Keratinocyte (primary cell): ENCODE measurements around the gene HS3ST2. TPM values are rescaled to one million over a fixed set of nuclear protein-coding genes. Genes with fewer than 3 reads are reported as not detected.

Experiments used
- DNase-seq: peaks from one replicate; pipeline ENCODE4 v3.0.0-alpha.2; 2011; ENCODE audit warnings: low read depth, missing footprints, low spot score
- FAIRE-seq: peaks from 2 replicates; lab custom pipeline; 2011; peaks lifted over from hg19 to GRCh38; lab: Jason Lieb, UNC
- H2AFZ ChIP-seq: 2 replicates; pipeline ENCODE4 v1.6.0; 2012; ENCODE audit warnings: low read length, control low read depth, inconsistent platforms; ENCODE audit not compliant: control insufficient read depth
- H3K27ac ChIP-seq: 2 replicates; pipeline ENCODE4 v1.5.1; 2011; ENCODE audit warnings: low read length; ENCODE audit not compliant: control insufficient read depth, insufficient read depth
- H3K27me3 ChIP-seq: 3 replicates; pipeline ENCODE4 v1.6.0; 2011; ENCODE audit warnings: low read length; ENCODE audit not compliant: control insufficient read depth, insufficient read depth; ENCODE audit errors: extremely low read depth
- H3K36me3 ChIP-seq, 2 experiments: 2 replicates in 1 of 2; 3 replicates in 1 of 2; pipeline ENCODE4 v1.5.1; 2011; ENCODE audit warnings: low read length in 2 of 2, mild to moderate bottlenecking in 1 of 2; ENCODE audit not compliant: control insufficient read depth in 2 of 2, insufficient read depth in 2 of 2; ENCODE audit errors: extremely low read depth in 1 of 2
- H3K4me1 ChIP-seq: 3 replicates; pipeline ENCODE4 v1.5.1; 2011; ENCODE audit warnings: low read length; ENCODE audit not compliant: control insufficient read depth, insufficient read depth; ENCODE audit errors: extremely low read depth
- H3K4me2 ChIP-seq: 3 replicates; pipeline ENCODE4 v1.6.0; 2011; ENCODE audit warnings: low read depth, low read length; ENCODE audit not compliant: control insufficient read depth, insufficient read depth; ENCODE audit errors: extremely low read depth
- H3K4me3 ChIP-seq, 3 experiments: fragments of 200-600 bp in 1 of 3; sonication (generic) in 1 of 3; 2 replicates in 2 of 3; 3 replicates in 1 of 3; pipeline ENCODE4 v1.5.1; 2011 to 2016; ENCODE audit warnings: low read length in 3 of 3, mild to moderate bottlenecking in 3 of 3, control low read depth in 2 of 3, inconsistent platforms in 1 of 3, low read depth in 1 of 3, mixed read lengths in 1 of 3, mixed run types in 1 of 3, moderate library complexity in 1 of 3; ENCODE audit not compliant: control insufficient read depth in 2 of 3, insufficient read depth in 2 of 3; ENCODE audit errors: extremely low read depth in 1 of 3
- H3K79me2 ChIP-seq: 2 replicates; pipeline ENCODE4 v1.6.0; 2012; ENCODE audit warnings: low read length; ENCODE audit not compliant: control insufficient read depth, insufficient read depth
- H3K9ac ChIP-seq: 3 replicates; pipeline ENCODE4 v1.6.0; 2011; ENCODE audit warnings: low read length; ENCODE audit not compliant: control insufficient read depth, insufficient read depth; ENCODE audit errors: extremely low read depth
- H3K9me1 ChIP-seq: 3 replicates; pipeline ENCODE4 v1.6.0; 2011; ENCODE audit warnings: low read length; ENCODE audit not compliant: control insufficient read depth, insufficient read depth; ENCODE audit errors: extremely low read depth
- H3K9me3 ChIP-seq: 2 replicates; pipeline ENCODE4 v1.5.1; 2012; ENCODE audit warnings: low read depth, low read length; ENCODE audit not compliant: control insufficient read depth
- H4K20me1 ChIP-seq: 3 replicates; pipeline ENCODE4 v1.6.0; 2011; ENCODE audit warnings: low read length; ENCODE audit not compliant: control insufficient read depth, insufficient read depth; ENCODE audit errors: extremely low read depth
- CTCF ChIP-seq, 3 experiments: IDR thresholded peaks in 1 of 3; conservative IDR thresholded peaks in 1 of 3; optimal IDR thresholded peaks in 1 of 3; 2 replicates in 2 of 3; 3 replicates in 1 of 3; pipeline versions ENCODE3 to v1.5.1; 2011; ENCODE audit warnings: low read length in 3 of 3, mild to moderate bottlenecking in 3 of 3, moderate library complexity in 2 of 3, control low read depth in 1 of 3, inconsistent platforms in 1 of 3; ENCODE audit not compliant: insufficient read depth in 2 of 3; ENCODE audit errors: extremely low read depth in 1 of 3
- EZH2 ChIP-seq: IDR thresholded peaks from one replicate; pipeline ENCODE4 v1.6.1; 2012; ENCODE audit warnings: inconsistent platforms, mild to moderate bottlenecking, low read length, moderate library complexity
- dilution Hi-C: fragments of 300-500 bp; cut with MboI; formaldehyde crosslinking; loops from one replicate; pipeline ENCODE4 v1.7.0; 2020; ENCODE audit warnings: low sequenced_read_pairs; ENCODE audit not compliant: extremely low pct_ligation_motif_present
- polyA plus RNA-seq, 5 experiments: library from polyadenylated mRNA; depleted of rRNA in 3 of 5; stranded (reverse) in 3 of 5; stranded (forward) in 1 of 5; unstranded in 1 of 5; fragments of >200 nt; gene quantifications; 1 replicate in 1 of 5; 2 replicates in 3 of 5; 3 replicates in 1 of 5; pipeline versions ENCODE4 v1.2.1 to v1.2.3, GENCODE V29; 2011 to 2012; ENCODE audit warnings: missing spikeins in 2 of 5, low read depth in 1 of 5, low replicate concordance in 1 of 5

Gene HS3ST2
- polyA plus RNA-seq, 1 donor (not counting 4 experiments of a cell fraction or from before 2014, with no cell fraction given): 6.3 TPM

- H3K9me1 ChIP-seq: no peaks in the 10 kb centered on the region
- no peak overlapping the region for H3K4me2 ChIP-seq
- DNase-seq (no peak), FAIRE-seq (no peak)
- no peak overlapping the region for H3K27ac ChIP-seq
- no peak overlapping the region for H3K9ac ChIP-seq
- no peak overlapping the region for H2AFZ ChIP-seq
- no peaks in the 10 kb centered on the region for H3K27me3 ChIP-seq
- no peaks in the 10 kb centered on the region for H3K9me3 ChIP-seq
- H3K4me3 ChIP-seq: no peak overlapping the region
- H3K36me3 ChIP-seq: peaks cover 0 to 2% of the 10 kb centered on the region in 2 experiments
- no peaks in the 10 kb centered on the region for H4K20me1 ChIP-seq
- dilution Hi-C loops: no loop called here
- TF ChIP-seq EZH2 (no peak), CTCF (optimal IDR thresholded peaks at IDR 0.05 in 1 of 3, IDR thresholded peaks at IDR 0.05 in 1 of 3, conservative IDR thresholded peaks at IDR 0.05 in 1 of 3; ENCODE audit: extremely low read depth in 1 of 3, insufficient read depth in 2 of 3, low read length in 3 of 3) (no peak)
- no peaks in the 10 kb centered on the region for H3K4me1 ChIP-seq
- H3K79me2 ChIP-seq: no peaks in the 10 kb centered on the region
These were observed 69.0 kb downstream of the HS3ST2 start for GRCh38 chr16:22882981-22883380.

GRCh38 chr16:22885951-22886350 lies 72.0 kb downstream of the HS3ST2 start:
- no peak overlapping the region for H3K4me3 ChIP-seq
- H3K4me2 ChIP-seq: no peak overlapping the region
- H3K36me3 ChIP-seq: peaks cover 0 to 2% of the 10 kb centered on the region in 2 experiments
- TF ChIP-seq CTCF (optimal IDR thresholded peaks at IDR 0.05 in 1 of 3, IDR thresholded peaks at IDR 0.05 in 1 of 3, conservative IDR thresholded peaks at IDR 0.05 in 1 of 3; ENCODE audit: extremely low read depth in 1 of 3, insufficient read depth in 2 of 3, low read length in 3 of 3): no peak
- TF ChIP-seq EZH2: no peak
- H4K20me1 ChIP-seq: no peaks in the 10 kb centered on the region
- H3K27me3 ChIP-seq: no peaks in the 10 kb centered on the region
- FAIRE-seq (no peak), DNase-seq (no peak)
- H3K4me1 ChIP-seq: no peaks in the 10 kb centered on the region
- H3K9me1 ChIP-seq: no peaks in the 10 kb centered on the region
- no peaks in the 10 kb centered on the region for H3K9me3 ChIP-seq
- H3K79me2 ChIP-seq: no peaks in the 10 kb centered on the region
- no peak overlapping the region for H3K27ac ChIP-seq
- H3K9ac ChIP-seq: no peak overlapping the region
- H2AFZ ChIP-seq: no peak overlapping the region
- dilution Hi-C loops: no loop called here
